NCI-H226 (cell line): Measurements from ENCODE around the gene MYOCD.
"Not testable (repeated sequence)": the region's sequence is repeated elsewhere in the genome, so short reads cannot be mapped to it uniquely, and the experiment has no call there.

Source experiments
- DNase-seq: peaks from one replicate; pipeline ENCODE4 v3.0.0-alpha.2; 2015

MYOCD gene

GRCh38 chr17:12665263-12666210 is at the start of gene MYOCD:
Gene MYOCD (plus strand): TSS chr17:12665890. CDS start chr17:12666189, 299 bp downstream.
- no peak for DNase-seq

GRCh38 chr17:12616161-12616560 is 49.5 kb upstream of the MYOCD start:
- no peak for DNase-seq

- DNase-seq = no peak
These were observed 47.1 kb upstream of the MYOCD start for GRCh38 chr17:12618557-12618956.

- DNase-seq = no peak
These were observed 46.1 kb upstream of the MYOCD start for GRCh38 chr17:12619459-12620199.

GRCh38 chr17:12620200-12620720 is 45.4 kb upstream of the MYOCD start:
- DNase-seq = no peak

GRCh38 chr17:12622726-12623125 is 43.0 kb upstream of the MYOCD start:
- DNase-seq = no peak

GRCh38 chr17:12623220-12623848 is 42.4 kb upstream of the MYOCD start:
- DNase-seq = no peak

- DNase-seq = no peak
These were observed 41.5 kb upstream of the MYOCD start for GRCh38 chr17:12624211-12624610.

GRCh38 chr17:12625092-12625491 is 40.6 kb upstream of the MYOCD start:
- DNase-seq = no peak

- DNase-seq = peak; percentile 42
These were observed 38.5 kb upstream of the MYOCD start for GRCh38 chr17:12627177-12627629.

- no peak for DNase-seq
These were observed 37.8 kb upstream of the MYOCD start for GRCh38 chr17:12627781-12628451.

GRCh38 chr17:12631076-12631475 is 34.6 kb upstream of the MYOCD start:
- DNase-seq = no peak

GRCh38 chr17:12632785-12633184 is 32.9 kb upstream of the MYOCD start:
- DNase-seq = no peak

- no peak for DNase-seq
These were observed 30.8 kb upstream of the MYOCD start for GRCh38 chr17:12634789-12635414.

- DNase-seq = not testable (repeated sequence)
These were observed 29.7 kb upstream of the MYOCD start for GRCh38 chr17:12635996-12636395.

GRCh38 chr17:12637015-12637414 is 28.7 kb upstream of the MYOCD start:
- peak; percentile 78 for DNase-seq

GRCh38 chr17:12637745-12638651 is 27.7 kb upstream of the MYOCD start:
- no peak for DNase-seq

- no peak for DNase-seq
These were observed 25.3 kb upstream of the MYOCD start for GRCh38 chr17:12640364-12640763.

- no peak for DNase-seq
These were observed 24.6 kb upstream of the MYOCD start for GRCh38 chr17:12641084-12641483.

- DNase-seq = no peak
These were observed 23.7 kb upstream of the MYOCD start for GRCh38 chr17:12642034-12642433.

- no peak for DNase-seq
These were observed 21.9 kb upstream of the MYOCD start for GRCh38 chr17:12643822-12644221.
